Measurements from ENCODE around the gene NOS3. TPM values are rescaled to one million over a fixed set of nuclear protein-coding genes. Genes with fewer than 3 reads are reported as not detected.

The NOS3 gene
- total RNA-seq, 6 donors from 2014 or later: 3.1 to 95.3 (median 16.2) TPM

- no peak for TF ChIP-seq EP300 (IDR thresholded peaks at IDR 0.05)
- TF ChIP-seq CTCF (IDR thresholded peaks at IDR 0.05): no peak
- TF ChIP-seq POLR2A (IDR thresholded peaks at IDR 0.05): no peak
- TF ChIP-seq POLR2AphosphoS5 (IDR thresholded peaks at IDR 0.05): no peak
- H3K9me3 ChIP-seq: no peaks in the 10 kb centered on the region
These were observed 5.7 kb downstream of the NOS3 start for GRCh38 chr7:150996376-150997074.

GRCh38 chr7:150997075-150997511 is 6.3 kb downstream of the NOS3 start:
- no peaks in the 10 kb centered on the region for H3K27me3 ChIP-seq
- no peaks in the 10 kb centered on the region for H3K9me3 ChIP-seq
- peaks cover 0 to 24% (median 0%) of the 10 kb centered on the region in 4 donors for H3K36me3 ChIP-seq
- TF ChIP-seq POLR2AphosphoS5 (IDR thresholded peaks at IDR 0.05): no peak
- no peak for TF ChIP-seq POLR2A (IDR thresholded peaks at IDR 0.05)
- no peak for TF ChIP-seq EP300 (IDR thresholded peaks at IDR 0.05)
- TF ChIP-seq CTCF (IDR thresholded peaks at IDR 0.05): no peak
- no peak for ATAC-seq (ENCODE audit: low FRiP score in 2 of 2)
- H3K4me3 ChIP-seq: no peak overlapping the region
- H3K27ac ChIP-seq: no peak overlapping the region
- DNase-seq: no peak
- WGBS, 2 donors: 78 to 81% methylated on average over 8 of the region's 8 CpGs
- peaks cover 19 to 38% (median 29%) of the 10 kb centered on the region in 4 donors for H3K4me1 ChIP-seq

More at GRCh38 chr7:150996376-150997074, 5.7 kb downstream of the NOS3 start:
- ATAC-seq (ENCODE audit: low FRiP score in 2 of 2) (no peak), DNase-seq (no peak)
- Histone ChIP-seq H3K27ac (no peak overlapping the region), H3K27me3 (no peaks in the 10 kb centered on the region), H3K36me3 (peaks cover 0 to 22% (median 0%) of the 10 kb centered on the region in 4 donors), H3K4me3 (peak overlapping the region in 1 of 4 donors; percentile 5), H3K4me1 (peaks cover 19 to 38% (median 29%) of the 10 kb centered on the region in 4 donors)
- WGBS, 2 donors: 44 to 80% methylated on average over 5 to 31 of the region's 31 CpGs

GRCh38 chr7:150997817-150998216 is 7.0 kb downstream of the NOS3 start:
- ATAC-seq (ENCODE audit: low FRiP score in 2 of 2) (no peak), DNase-seq (no peak)
- Histone ChIP-seq H3K4me3 (no peak overlapping the region), H3K9me3 (no peaks in the 10 kb centered on the region), H3K36me3 (peaks cover 0 to 24% (median 0%) of the 10 kb centered on the region in 4 donors), H3K4me1 (peaks cover 19 to 37% (median 27%) of the 10 kb centered on the region in 4 donors), H3K27ac (no peak overlapping the region), H3K27me3 (no peaks in the 10 kb centered on the region)
- TF ChIP-seq CTCF (IDR thresholded peaks at IDR 0.05): no peak
- no peak for TF ChIP-seq EP300 (IDR thresholded peaks at IDR 0.05)
- TF ChIP-seq POLR2A (IDR thresholded peaks at IDR 0.05): no peak
- TF ChIP-seq POLR2AphosphoS5 (IDR thresholded peaks at IDR 0.05): no peak
- WGBS, 2 donors: 87 to 93% methylated on average over 3 to 5 of the region's 5 CpGs

- DNase-seq (no peak), ATAC-seq (ENCODE audit: low FRiP score in 2 of 2) (no peak)
- no peak overlapping the region for H3K4me3 ChIP-seq
- TF ChIP-seq POLR2AphosphoS5 (IDR thresholded peaks at IDR 0.05) (no peak), EP300 (IDR thresholded peaks at IDR 0.05) (no peak), CTCF (IDR thresholded peaks at IDR 0.05) (no peak), POLR2A (IDR thresholded peaks at IDR 0.05) (no peak)
- no peak overlapping the region for H3K27ac ChIP-seq
- H3K9me3 ChIP-seq: no peaks in the 10 kb centered on the region
- H3K36me3 ChIP-seq: peaks cover 0 to 24% (median 0%) of the 10 kb centered on the region in 4 donors
- 86 to 95% methylated on average over 13 to 20 of the region's 20 CpGs for WGBS, 2 donors
- H3K4me1 ChIP-seq: peaks cover 21 to 32% (median 25%) of the 10 kb centered on the region in 4 donors
- no peaks in the 10 kb centered on the region for H3K27me3 ChIP-seq
These were observed 7.5 kb downstream of the NOS3 start for GRCh38 chr7:150998341-150998740.
